Activated CD8-positive, alpha-beta memory T cell treated with anti-CD3 and anti-CD28 coated beads, Interleukin-2, amount 50 U/mL, for 4 hours (primary cell): Measurements from ENCODE around the gene ADCY3.

ENCODE experiments used
- DNase-seq: peaks from one replicate; pipeline ENCODE4 v3.0.0-alpha.2; 2020

ADCY3 gene

GRCh38 chr2:24872344-24873115 is 47.5 kb downstream of the ADCY3 start:
- no peak for DNase-seq

- no peak for DNase-seq
Observed at GRCh38 chr2:24871852-24872333, 48.1 kb downstream of the ADCY3 start.

- no peak for DNase-seq
Observed at GRCh38 chr2:24870891-24871705, 48.9 kb downstream of the ADCY3 start.

DNA sequence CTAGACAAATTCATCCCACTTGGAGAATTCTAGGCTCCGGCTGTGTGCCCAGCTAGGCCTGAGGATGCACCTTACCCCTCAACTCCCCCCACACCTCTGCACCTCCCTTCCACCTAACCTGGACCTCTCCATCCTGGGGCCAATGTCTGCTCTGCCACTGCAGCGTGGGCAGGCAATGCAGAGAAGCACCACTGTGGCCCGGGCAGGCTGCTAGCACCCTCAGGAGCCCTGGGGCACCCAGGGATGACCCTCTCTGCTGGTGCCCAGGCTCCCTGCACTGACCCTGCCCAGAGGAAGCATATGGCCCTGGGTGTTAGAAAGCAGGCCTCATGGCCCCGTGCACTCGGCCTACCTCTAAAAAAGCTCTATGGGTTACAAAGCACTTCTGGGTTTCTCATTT is 49.6 kb downstream of the ADCY3 start:
- DNase-seq = no peak

DNA sequence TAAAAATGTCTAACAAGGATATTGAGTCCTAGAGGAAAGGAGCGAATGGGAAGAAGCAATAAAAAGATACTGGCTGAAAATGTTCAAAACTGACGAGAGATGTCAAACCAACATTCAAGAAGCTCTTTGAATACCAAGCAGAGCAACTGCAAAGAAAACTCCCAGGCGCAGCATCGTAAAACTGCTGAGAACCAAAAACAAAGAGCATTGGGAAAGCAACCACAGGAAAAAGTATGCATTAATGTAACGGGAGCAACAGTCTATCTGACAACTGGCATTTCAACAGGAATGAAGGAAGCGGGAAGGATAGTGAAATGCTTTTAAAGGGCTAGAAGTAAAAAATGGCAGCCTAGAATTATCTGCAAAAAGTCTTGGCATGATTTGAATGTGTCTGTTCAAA is 53.1 kb downstream of the ADCY3 start:
- DNase-seq = no peak

- DNase-seq = no peak
Observed at GRCh38 chr2:24863641-24864040, 56.4 kb downstream of the ADCY3 start.

GRCh38 chr2:24861500-24861899 is 58.5 kb downstream of the ADCY3 start:
- DNase-seq = no peak

DNA sequence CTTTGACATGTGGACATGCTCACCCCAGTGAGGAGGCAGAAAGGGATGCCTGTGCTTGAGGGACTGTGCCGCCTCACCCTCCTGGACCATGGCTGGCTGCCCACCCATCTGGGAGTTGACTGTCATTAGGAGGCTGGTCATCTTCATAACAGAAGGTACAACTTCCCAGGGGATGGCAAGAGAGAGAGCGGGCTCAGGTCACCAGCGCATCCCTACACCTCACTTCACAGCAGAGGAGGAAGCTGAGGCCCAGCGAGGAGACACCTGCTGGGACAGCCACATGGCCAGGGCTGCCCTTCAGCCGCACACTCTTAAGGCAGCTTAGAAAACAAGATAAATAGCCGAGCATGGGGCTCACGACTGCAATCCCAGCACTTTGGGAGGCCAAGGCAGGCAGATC is 59.4 kb downstream of the ADCY3 start:
- no peak for DNase-seq

DNA sequence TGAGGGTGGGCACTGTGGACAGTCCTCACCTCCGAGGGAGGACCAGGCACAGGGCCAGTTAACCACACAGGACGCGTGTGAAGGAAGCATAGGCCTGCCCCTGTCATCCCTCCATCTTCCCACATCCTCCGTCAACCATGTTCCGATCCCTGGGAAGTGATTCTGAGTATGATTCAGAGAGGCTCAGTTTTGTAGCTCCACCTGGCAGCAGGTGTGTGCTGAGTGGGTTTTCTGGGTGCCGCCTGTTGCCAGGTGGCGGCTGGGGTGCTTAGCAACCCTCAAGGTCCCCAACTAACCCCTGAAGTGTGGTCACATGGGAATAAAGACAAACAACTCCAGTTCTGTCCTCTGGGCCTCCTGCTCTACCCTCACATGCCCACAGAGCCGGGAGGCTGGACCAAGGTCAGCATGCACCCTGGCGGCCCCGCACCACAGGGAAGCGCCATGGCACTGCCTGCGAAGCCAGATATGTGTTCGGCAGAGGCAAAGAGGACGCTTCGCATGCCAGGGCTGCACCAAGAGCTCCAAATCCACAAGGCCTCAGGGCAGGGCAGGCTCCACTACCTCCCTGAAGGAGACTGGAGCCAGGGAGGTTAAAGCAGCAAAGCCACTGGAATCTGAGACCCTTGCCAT is 60.0 kb downstream of the ADCY3 start:
- no peak for DNase-seq

GRCh38 chr2:24858996-24859395 is 61.0 kb downstream of the ADCY3 start:
- DNase-seq = no peak

DNA sequence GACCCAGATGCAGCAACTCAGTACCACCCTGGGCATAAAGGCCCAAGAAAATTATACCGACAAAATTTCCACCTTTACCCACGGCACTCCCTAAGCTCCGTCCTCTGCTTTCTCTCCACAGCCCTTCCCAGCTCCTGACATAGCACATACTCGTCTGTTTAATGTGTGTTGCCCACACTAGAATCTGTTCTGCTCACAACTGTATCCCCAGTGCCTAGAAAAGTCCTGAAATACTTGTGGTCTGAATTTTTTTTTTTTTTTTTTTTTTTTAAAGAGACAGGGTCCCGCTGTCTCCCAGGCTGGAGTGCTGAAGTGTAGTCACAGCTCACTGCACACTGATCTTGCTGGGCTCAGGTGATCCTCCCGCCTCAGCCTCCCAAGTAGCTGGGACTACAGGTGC is 62.3 kb downstream of the ADCY3 start:
- no peak for DNase-seq

DNA sequence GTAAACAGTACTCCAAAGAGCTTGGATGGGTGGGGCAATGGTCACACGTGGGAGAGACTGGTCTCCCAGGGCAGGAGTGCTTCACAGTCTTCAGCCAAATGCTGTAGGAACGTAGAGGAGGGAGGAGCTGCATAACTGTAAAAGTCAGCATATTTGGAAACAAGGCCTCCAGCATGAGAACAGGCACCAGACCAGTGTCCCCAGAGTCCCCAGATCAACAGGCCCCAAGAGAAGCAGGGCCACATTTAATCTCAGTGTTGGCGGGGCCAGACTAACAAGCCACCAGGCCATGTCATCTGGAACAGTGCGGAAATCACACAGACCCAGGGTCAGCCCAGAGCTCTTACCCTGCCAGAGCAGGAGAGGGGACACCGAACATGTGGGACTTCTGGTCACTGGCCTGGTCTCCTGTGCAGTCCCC is 63.2 kb downstream of the ADCY3 start:
- no peak for DNase-seq

- no peak for DNase-seq
Observed at GRCh38 chr2:24855726-24856125, 64.3 kb downstream of the ADCY3 start.

- DNase-seq = no peak
Observed at GRCh38 chr2:24855022-24855622, 64.9 kb downstream of the ADCY3 start.

- DNase-seq = no peak
Observed at GRCh38 chr2:24853996-24854395, 66.0 kb downstream of the ADCY3 start.

DNA sequence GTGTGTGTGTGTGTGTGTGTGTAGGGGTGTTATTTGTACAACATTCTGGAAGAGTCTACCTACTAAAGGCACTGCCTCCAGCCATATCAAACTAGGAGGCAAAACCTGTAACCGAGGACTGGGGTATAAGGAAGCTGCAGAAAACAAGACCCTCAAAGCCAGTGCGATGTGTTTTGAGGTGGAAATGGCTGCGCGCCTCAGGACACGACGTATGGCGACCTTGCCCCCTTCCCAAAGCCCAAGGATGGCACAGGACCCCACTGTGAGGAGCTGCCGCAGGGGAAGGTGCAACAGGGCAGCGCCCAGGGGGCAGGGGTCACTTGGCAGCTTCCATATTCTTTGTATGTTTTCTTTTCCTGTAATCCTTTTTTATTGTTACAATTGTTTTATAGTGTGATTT is 67.0 kb downstream of the ADCY3 start:
- DNase-seq = no peak

GRCh38 chr2:24852431-24853020 is 67.5 kb downstream of the ADCY3 start:
- no peak for DNase-seq

DNA sequence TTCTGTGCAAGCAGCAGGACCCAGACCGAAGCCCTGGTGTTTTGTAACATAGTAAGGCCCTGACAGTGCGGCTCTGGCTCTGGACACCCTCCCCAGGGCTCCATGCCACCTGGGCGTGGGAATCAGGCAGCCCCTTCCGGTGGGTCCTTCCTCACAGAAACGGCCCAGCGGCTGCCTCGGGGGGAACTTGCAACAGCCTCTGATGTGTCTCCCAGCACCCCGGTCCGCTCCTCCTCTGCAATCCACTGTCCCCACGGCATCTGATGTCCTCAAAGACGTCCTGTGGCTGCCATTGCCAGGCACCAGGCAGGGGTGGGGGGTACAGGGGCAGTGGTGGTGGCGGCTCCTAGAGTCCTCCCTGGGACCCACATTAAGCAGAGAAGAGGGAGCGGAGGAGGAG is 68.0 kb downstream of the ADCY3 start:
- DNase-seq = no peak

- DNase-seq = no peak
Observed at GRCh38 chr2:24850944-24851343, 69.1 kb downstream of the ADCY3 start.

DNA sequence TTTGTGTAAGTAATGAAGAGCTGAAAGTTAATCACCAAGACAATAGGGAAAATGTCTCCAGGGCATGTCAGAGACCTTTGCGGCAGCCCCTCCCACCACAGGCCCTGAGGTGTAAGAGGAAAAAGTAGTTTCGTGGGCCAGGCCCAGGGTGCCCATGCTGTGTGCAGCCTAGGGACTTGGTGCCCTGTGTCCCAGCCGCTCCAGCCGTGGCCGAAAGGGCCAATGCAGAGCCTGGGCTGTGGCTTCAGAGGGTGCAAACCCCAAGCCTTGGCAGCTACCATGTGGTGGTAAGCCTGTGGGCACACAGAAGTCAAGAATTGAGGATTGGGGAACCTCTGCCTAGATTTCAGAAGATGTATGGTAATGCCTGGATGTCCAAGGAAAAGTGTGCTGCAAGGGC is 74.3 kb downstream of the ADCY3 start:
- no peak for DNase-seq

DNA sequence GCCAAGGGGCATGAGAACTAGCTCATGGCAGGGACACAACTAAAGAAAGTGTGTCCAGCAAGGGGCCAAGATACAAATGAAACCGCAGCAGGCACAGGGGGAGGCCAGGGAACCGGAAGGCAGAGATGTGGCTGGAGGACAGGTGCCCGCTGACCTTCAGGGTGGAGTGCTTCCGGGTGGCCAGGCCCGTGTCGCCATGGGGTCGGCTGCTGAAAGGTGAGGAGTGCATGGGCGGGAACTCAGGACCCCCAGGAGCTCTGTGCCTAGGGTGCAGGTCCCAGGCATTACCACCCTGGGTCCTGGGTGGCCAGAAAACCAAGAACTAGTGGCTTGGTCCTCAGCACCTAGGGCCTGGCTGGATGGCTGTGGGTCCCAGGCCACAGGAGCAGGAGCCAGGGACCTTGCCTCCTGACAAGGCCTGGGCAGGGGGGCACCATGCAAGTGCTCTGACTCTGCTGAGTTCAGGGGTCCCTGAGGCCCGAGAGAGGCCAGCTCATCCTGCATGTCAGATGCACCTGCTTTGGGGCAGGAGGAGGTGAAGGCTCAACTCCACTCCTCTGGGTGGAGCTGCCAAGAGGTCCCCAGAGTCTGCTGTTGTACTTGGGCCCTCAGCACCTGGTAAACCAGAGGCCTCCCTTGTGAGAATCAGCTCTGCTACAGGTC is 75.9 kb downstream of the ADCY3 start:
- DNase-seq = no peak

DNA sequence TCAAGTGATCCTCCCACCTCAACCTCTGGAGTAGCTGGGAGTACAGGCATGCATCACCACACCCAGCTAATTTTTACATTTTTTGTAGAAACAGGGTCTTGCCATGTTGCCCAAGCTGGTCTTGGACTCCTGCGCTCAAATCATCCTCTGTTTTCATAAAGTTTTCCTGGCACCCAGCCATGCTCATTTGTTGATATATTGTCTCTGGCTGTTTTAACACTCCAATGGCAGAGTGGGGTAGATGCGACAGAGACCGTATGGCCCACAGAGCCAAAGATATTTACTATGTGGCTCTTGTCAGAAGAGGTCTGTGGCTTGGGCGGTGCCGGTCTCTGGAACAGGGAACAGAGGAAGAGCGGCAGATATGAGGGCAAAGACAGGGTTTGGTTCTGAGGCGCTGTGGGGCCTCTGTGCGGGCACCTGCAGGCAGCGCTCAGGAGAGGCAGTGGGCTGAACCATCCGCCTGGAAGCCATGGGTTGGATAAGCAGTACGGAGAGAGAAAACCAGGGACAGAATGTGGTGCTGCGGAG is 76.6 kb downstream of the ADCY3 start:
- DNase-seq = no peak
